Prostate gland (tissue), 2 donors: ENCODE data around the gene PHOX2A. TPM values are rescaled to one million over a fixed set of nuclear protein-coding genes. Genes with fewer than 3 reads are reported as not detected.

Source experiments
- DNase-seq: peaks from one replicate; pipeline ENCODE4 v3.0.0-alpha.2; 2019; ENCODE audit warnings: low spot score
- H3K27ac ChIP-seq, 2 donors: fragments of 200-600 bp; sonication (generic); 2 replicates each; pipeline ENCODE4 v1.5.1; 2017 to 2019
- H3K27me3 ChIP-seq: fragments of 200-600 bp; sonication (generic); replicated peaks from 2 replicates; pipeline ENCODE4 v1.5.1; 2019; ENCODE audit not compliant: insufficient read depth
- H3K36me3 ChIP-seq, 2 donors: fragments of 200-600 bp; sonication (generic); 1 replicate in 1 of 2; 2 replicates in 1 of 2; pipeline versions ENCODE4 v1.5.1 to v1.8.1; 2017 to 2019
- H3K4me1 ChIP-seq: fragments of 200-600 bp; sonication (generic); replicated peaks from 2 replicates; pipeline ENCODE4 v1.5.1; 2019
- H3K4me3 ChIP-seq, 2 donors: fragments of 200-600 bp; sonication (generic); 2 replicates each; pipeline ENCODE4 v1.5.1; 2017 to 2019
- H3K9me3 ChIP-seq: fragments of 200-600 bp; sonication (generic); 2 replicates; pipeline ENCODE4 v1.5.1; 2017
- POLR2A ChIP-seq: fragments of 450-650 bp; IDR thresholded peaks from one replicate; pipeline ENCODE4 v1.6.1; 2016; ENCODE audit warnings: antibody characterized with exemption, mild to moderate bottlenecking
- POLR2AphosphoS5 ChIP-seq: sonication (generic); formaldehyde crosslinking; IDR thresholded peaks from one replicate; pipeline ENCODE4 v1.6.1; 2017; ENCODE audit warnings: antibody characterized with exemption
- WGBS: methylation state at CpG from one replicate; pipeline ENCODE4 v1.1.5; 2018; 5-methylcytosine and 5-hydroxymethylcytosine counted together
- intact Hi-C: fragments of 100-400 bp; cut with DNase I; formaldehyde crosslinking; loops from one replicate; pipeline ENCODE4 v1.14.2; 2022
- total RNA-seq, 2 donors: library from RNA; depleted of rRNA; stranded (reverse); fragments of >200 nt; gene quantifications; one replicate each; pipeline ENCODE4 v1.1.0, GENCODE V29; 2016
- TF ChIP-seq, protein P1 (sequence below), 4 experiments: fragments of 200-600 bp in 2 of 4; fragments of 450-650 bp in 2 of 4; sonication (generic) in 2 of 4; IDR thresholded peaks; 1 replicate in 3 of 4; 2 replicates in 1 of 4; pipeline ENCODE4 v1.5.1; 2016 to 2019; ENCODE audit warnings: antibody characterized with exemption in 4 of 4, mild to moderate bottlenecking in 2 of 4, moderate library complexity in 2 of 4

PHOX2A gene
- total RNA-seq, 2 donors from 2014 or later: 0.40 TPM; not detected in 1

DNA sequence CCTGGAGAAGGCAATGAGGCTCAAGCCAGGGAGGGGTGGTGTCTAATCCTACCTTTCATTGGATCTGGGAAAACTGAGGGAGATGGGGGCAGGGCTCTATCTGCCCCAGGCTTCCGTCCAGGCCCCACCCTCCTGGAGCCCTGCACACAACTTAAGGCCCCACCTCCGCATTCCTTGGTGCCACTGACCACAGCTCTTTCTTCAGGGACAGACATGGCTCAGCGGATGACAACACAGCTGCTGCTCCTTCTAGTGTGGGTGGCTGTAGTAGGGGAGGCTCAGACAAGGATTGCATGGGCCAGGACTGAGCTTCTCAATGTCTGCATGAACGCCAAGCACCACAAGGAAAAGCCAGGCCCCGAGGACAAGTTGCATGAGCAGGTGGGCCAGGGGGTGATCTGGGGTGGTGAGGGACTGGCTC is 52.0 kb downstream of the PHOX2A start, which contains the start of gene FOLR1:
TSS of gene FOLR1 (plus strand) at position 180 of the 421 bp plus-strand sequence. CDS start at position 214, 34 bp downstream.
- intact Hi-C loops: no loop called here
- H3K27me3 ChIP-seq: no peaks in the 10 kb centered on the region
- DNase-seq: no peak
- H3K4me1 ChIP-seq: no peaks in the 10 kb centered on the region
- WGBS: 81% methylated on average over 5 of the region's 5 CpGs
- H3K36me3 ChIP-seq: no peaks in the 10 kb centered on the region
- no peak for TF ChIP-seq POLR2AphosphoS5
- TF ChIP-seq, protein P1, sequence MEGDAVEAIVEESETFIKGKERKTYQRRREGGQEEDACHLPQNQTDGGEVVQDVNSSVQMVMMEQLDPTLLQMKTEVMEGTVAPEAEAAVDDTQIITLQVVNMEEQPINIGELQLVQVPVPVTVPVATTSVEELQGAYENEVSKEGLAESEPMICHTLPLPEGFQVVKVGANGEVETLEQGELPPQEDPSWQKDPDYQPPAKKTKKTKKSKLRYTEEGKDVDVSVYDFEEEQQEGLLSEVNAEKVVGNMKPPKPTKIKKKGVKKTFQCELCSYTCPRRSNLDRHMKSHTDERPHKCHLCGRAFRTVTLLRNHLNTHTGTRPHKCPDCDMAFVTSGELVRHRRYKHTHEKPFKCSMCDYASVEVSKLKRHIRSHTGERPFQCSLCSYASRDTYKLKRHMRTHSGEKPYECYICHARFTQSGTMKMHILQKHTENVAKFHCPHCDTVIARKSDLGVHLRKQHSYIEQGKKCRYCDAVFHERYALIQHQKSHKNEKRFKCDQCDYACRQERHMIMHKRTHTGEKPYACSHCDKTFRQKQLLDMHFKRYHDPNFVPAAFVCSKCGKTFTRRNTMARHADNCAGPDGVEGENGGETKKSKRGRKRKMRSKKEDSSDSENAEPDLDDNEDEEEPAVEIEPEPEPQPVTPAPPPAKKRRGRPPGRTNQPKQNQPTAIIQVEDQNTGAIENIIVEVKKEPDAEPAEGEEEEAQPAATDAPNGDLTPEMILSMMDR (IDR thresholded peaks at IDR 0.05): no peak
- no peak for TF ChIP-seq POLR2A
- no peak within 1 kb of the TSS for H3K4me3 ChIP-seq
- no peak within 1 kb of the TSS for H3K27ac ChIP-seq
- no peaks in the 10 kb centered on the region for H3K9me3 ChIP-seq

DNA sequence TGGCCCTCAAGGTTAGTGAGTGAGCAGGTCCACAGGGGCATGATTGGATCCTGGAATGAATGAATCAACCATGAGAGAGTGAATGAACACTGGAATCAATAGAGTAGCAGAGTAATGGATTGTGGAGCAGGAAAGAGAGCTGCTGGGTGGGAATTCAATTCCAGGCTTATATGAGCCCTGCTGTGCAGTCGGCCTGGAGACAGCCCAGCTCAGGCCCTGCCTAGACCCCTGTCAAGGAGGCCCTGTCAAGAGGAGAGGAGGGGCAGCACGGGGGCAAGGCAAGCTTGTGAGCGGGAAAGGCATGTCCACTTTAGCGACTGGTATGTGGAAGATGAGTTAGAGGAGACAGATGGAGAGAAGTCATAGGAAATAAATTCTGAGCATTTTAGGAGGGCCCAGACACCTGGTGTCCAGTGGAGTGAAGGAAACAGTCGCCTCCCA is 53.3 kb downstream of the PHOX2A start:
- H3K36me3 ChIP-seq: no peaks in the 10 kb centered on the region
- no peak overlapping the region for H3K4me3 ChIP-seq
- no peak overlapping the region for H3K27ac ChIP-seq
- TF ChIP-seq, protein P1 (IDR thresholded peaks at IDR 0.05): no peak
- no peak for TF ChIP-seq POLR2A
- no peaks in the 10 kb centered on the region for H3K4me1 ChIP-seq
- DNase-seq: no peak
- WGBS: 83% methylated on average over 5 of the region's 5 CpGs
- H3K9me3 ChIP-seq: no peaks in the 10 kb centered on the region
- intact Hi-C loops: no loop called here
- no peaks in the 10 kb centered on the region for H3K27me3 ChIP-seq

GRCh38 chr11:72189455-72190250 is 54.3 kb downstream of the PHOX2A start:
- Histone ChIP-seq H3K36me3 (no peaks in the 10 kb centered on the region), H3K27ac (no peak overlapping the region), H3K9me3 (no peaks in the 10 kb centered on the region), H3K4me3 (no peak overlapping the region), H3K27me3 (no peaks in the 10 kb centered on the region), H3K4me1 (no peaks in the 10 kb centered on the region)
- intact Hi-C loops: no loop called here
- 40% methylated on average over 3 of the region's 3 CpGs for WGBS
- no peak for TF ChIP-seq POLR2A
- no peak for TF ChIP-seq POLR2AphosphoS5
- TF ChIP-seq, protein P1 (IDR thresholded peaks at IDR 0.05): no peak
- DNase-seq: no peak

Other genes with a start within 250 kb of the PHOX2A start
- gene IL18BP, start 245.3 kb downstream of the PHOX2A start, total RNA-seq: 10 to 100 TPM in 1 of 2 donors, 1 to 10 TPM in 1; 3.1 to 13.9 TPM
- 100 to 1,000 TPM; 623 to 712 TPM for gene NUMA1, start 163.6 kb downstream of the PHOX2A start, total RNA-seq
- 10 to 100 TPM; 13.1 to 25.1 TPM for gene LRRC51, start 163.3 kb downstream of the PHOX2A start, total RNA-seq
- gene LAMTOR1, start 140.9 kb downstream of the PHOX2A start, total RNA-seq: 100 to 1,000 TPM; 128 to 230 TPM
- not detected for gene TOMT, start 138.3 kb downstream of the PHOX2A start, total RNA-seq
- 10 to 100 TPM; 28.9 to 54.2 TPM for gene ANAPC15, start 131.5 kb downstream of the PHOX2A start, total RNA-seq
- not detected for gene FOLR3, start 108.5 kb downstream of the PHOX2A start, total RNA-seq
- gene FOLR1, start 52.0 kb downstream of the PHOX2A start, total RNA-seq: 1 to 10 TPM in 1 of 2 donors, not detected in 1; 8.9 TPM
- gene FOLR2, start 27.4 kb downstream of the PHOX2A start, total RNA-seq: 10 to 100 TPM in 1 of 2 donors, under 1 TPM in 1; 0.87 to 23.9 TPM
- 100 to 1,000 TPM in 1 of 2 donors, 10 to 100 TPM in 1; 85.0 to 142 TPM for gene INPPL1, start 19.4 kb downstream of the PHOX2A start, total RNA-seq
- 10 to 100 TPM; 14.9 to 47.0 TPM for gene CLPB, start 190.4 kb upstream of the PHOX2A start, total RNA-seq